ENCODE measurements around the gene CCL17.

The CCL17 gene

DNA sequence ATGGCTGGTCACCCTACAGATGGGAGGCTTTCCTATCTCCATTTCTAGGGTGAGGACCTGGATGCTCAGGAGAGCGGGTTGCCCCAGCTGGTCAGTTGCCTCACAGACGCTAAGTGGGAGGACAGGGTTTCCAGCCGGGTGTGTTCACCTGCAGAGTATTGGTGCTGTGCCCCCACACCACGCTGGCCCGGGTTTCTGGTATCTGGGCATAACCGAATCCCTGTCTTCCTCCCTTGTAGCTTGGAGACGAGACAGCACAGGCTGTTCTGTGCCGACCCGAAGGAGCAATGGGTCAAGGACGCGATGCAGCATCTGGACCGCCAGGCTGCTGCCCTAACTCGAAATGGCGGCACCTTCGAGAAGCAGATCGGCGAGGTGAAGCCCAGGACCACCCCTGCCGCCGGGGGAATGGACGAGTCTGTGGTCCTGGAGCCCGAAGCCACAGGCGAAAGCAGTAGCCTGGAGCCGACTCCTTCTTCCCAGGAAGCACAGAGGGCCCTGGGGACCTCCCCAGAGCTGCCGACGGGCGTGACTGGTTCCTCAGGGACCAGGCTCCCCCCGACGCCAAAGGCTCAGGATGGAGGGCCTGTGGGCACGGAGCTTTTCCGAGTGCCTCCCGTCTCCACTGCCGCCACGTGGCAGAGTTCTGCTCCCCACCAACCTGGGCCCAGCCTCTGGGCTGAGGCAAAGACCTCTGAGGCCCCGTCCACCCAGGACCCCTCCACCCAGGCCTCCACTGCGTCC lies 22.6 kb upstream of the CCL17 start:
- TF ChIP-seq, protein P1, sequence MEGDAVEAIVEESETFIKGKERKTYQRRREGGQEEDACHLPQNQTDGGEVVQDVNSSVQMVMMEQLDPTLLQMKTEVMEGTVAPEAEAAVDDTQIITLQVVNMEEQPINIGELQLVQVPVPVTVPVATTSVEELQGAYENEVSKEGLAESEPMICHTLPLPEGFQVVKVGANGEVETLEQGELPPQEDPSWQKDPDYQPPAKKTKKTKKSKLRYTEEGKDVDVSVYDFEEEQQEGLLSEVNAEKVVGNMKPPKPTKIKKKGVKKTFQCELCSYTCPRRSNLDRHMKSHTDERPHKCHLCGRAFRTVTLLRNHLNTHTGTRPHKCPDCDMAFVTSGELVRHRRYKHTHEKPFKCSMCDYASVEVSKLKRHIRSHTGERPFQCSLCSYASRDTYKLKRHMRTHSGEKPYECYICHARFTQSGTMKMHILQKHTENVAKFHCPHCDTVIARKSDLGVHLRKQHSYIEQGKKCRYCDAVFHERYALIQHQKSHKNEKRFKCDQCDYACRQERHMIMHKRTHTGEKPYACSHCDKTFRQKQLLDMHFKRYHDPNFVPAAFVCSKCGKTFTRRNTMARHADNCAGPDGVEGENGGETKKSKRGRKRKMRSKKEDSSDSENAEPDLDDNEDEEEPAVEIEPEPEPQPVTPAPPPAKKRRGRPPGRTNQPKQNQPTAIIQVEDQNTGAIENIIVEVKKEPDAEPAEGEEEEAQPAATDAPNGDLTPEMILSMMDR (IDR thresholded peaks at IDR 0.05; ENCODE audit: low read depth, low read length, poor library complexity, severe bottlenecking), result no peak
- TF ChIP-seq EZH2phosphoT487 (IDR thresholded peaks at IDR 0.05; ENCODE audit: borderline replicate concordance, low read length), result no peak
- H3K9me3 ChIP-seq (ENCODE audit: control insufficient read depth, insufficient read depth, low read length), result no peaks in the 10 kb centered on the region
- H3K27me3 ChIP-seq (ENCODE audit: control insufficient read depth, low read length), result peaks cover 36% of the 10 kb centered on the region
- H3K4me3 ChIP-seq (ENCODE audit: low read length), result no peak overlapping the region
- no peaks in the 10 kb centered on the region for H3K9me2 ChIP-seq (replicated peaks; ENCODE audit: control insufficient read depth, low read length)
- H3K27ac ChIP-seq (ENCODE audit: low read depth, low read length), result no peak overlapping the region
- no peaks in the 10 kb centered on the region for H3F3A ChIP-seq (ENCODE audit: control insufficient read depth, insufficient read depth)
- H3K4me1 ChIP-seq (ENCODE audit: control insufficient read depth, low read length), result peaks cover 17% of the 10 kb centered on the region
- H3K4me2 ChIP-seq (ENCODE audit: low read length), result no peak overlapping the region
- H3K36me3 ChIP-seq (ENCODE audit: control insufficient read depth, low read length), result no peaks in the 10 kb centered on the region
- no peaks in the 10 kb centered on the region for H3K79me2 ChIP-seq (ENCODE audit: control insufficient read depth, low read length)
- H4K20me1 ChIP-seq (ENCODE audit: control insufficient read depth, insufficient read depth, low read depth, low read length), result no peaks in the 10 kb centered on the region

DNA sequence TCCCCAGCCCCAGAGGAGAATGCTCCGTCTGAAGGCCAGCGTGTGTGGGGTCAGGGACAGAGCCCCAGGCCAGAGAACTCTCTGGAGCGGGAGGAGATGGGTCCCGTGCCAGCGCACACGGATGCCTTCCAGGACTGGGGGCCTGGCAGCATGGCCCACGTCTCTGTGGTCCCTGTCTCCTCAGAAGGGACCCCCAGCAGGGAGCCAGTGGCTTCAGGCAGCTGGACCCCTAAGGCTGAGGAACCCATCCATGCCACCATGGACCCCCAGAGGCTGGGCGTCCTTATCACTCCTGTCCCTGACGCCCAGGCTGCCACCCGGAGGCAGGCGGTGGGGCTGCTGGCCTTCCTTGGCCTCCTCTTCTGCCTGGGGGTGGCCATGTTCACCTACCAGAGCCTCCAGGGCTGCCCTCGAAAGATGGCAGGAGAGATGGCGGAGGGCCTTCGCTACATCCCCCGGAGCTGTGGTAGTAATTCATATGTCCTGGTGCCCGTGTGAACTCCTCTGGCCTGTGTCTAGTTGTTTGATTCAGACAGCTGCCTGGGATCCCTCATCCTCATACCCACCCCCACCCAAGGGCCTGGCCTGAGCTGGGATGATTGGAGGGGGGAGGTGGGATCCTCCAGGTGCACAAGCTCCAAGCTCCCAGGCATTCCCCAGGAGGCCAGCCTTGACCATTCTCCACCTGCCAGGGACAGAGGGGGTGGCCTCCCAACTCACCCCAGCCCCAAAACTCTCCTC lies 21.9 kb upstream of the CCL17 start:
- Histone ChIP-seq H3K9me3 (ENCODE audit: control insufficient read depth, insufficient read depth, low read length) (no peaks in the 10 kb centered on the region), H3K9me2 (replicated peaks; ENCODE audit: control insufficient read depth, low read length) (no peaks in the 10 kb centered on the region), H4K20me1 (ENCODE audit: control insufficient read depth, insufficient read depth, low read depth, low read length) (no peaks in the 10 kb centered on the region), H3K4me3 (ENCODE audit: low read length) (no peak overlapping the region), H3K36me3 (ENCODE audit: control insufficient read depth, low read length) (no peaks in the 10 kb centered on the region), H3K79me2 (ENCODE audit: control insufficient read depth, low read length) (no peaks in the 10 kb centered on the region), H3K4me2 (ENCODE audit: low read length) (no peak overlapping the region), H3F3A (ENCODE audit: control insufficient read depth, insufficient read depth) (no peaks in the 10 kb centered on the region), H3K27ac (ENCODE audit: low read depth, low read length) (no peak overlapping the region), H3K4me1 (ENCODE audit: control insufficient read depth, low read length) (peaks cover 10% of the 10 kb centered on the region), H3K27me3 (ENCODE audit: control insufficient read depth, low read length) (peaks cover 44% of the 10 kb centered on the region)
- TF ChIP-seq EZH2phosphoT487 (IDR thresholded peaks at IDR 0.05; ENCODE audit: borderline replicate concordance, low read length), result no peak
- TF ChIP-seq, protein P1 (IDR thresholded peaks at IDR 0.05; ENCODE audit: low read depth, low read length, poor library complexity, severe bottlenecking), result peak; percentile 8

DNA sequence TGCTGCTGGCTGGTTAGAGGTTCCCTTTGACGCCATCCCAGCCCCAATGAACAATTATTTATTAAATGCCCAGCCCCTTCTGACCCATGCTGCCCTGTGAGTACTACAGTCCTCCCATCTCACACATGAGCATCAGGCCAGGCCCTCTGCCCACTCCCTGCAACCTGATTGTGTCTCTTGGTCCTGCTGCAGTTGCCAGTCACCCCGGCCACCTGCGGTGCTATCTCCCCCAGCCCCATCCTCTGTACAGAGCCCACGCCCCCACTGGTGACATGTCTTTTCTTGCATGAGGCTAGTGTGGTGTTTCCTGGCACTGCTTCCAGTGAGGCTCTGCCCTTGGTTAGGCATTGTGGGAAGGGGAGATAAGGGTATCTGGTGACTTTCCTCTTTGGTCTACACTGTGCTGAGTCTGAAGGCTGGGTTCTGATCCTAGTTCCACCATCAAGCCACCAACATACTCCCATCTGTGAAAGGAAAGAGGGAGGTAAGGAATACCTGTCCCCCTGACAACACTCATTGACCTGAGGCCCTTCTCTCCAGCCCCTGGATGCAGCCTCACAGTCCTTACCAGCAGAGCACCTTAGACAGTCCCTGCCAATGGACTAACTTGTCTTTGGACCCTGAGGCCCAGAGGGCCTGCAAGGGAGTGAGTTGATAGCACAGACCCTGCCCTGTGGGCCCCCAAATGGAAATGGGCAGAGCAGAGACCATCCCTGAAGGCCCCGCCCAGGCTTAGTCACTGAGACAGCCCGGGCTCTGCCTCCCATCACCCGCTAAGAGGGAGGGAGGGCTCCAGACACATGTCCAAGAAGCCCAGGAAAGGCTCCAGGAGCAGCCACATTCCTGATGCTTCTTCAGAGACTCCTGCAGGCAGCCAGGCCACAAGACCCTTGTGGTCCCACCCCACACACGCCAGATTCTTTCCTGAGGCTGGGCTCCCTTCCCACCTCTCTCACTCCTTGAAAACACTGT lies 21.0 kb upstream of the CCL17 start:
- Histone ChIP-seq H3K4me2 (ENCODE audit: low read length) (no peak overlapping the region), H3F3A (ENCODE audit: control insufficient read depth, insufficient read depth) (no peaks in the 10 kb centered on the region), H3K4me1 (ENCODE audit: control insufficient read depth, low read length) (peaks cover 10% of the 10 kb centered on the region), H4K20me1 (ENCODE audit: control insufficient read depth, insufficient read depth, low read depth, low read length) (no peaks in the 10 kb centered on the region), H3K9me2 (replicated peaks; ENCODE audit: control insufficient read depth, low read length) (no peaks in the 10 kb centered on the region), H3K79me2 (ENCODE audit: control insufficient read depth, low read length) (no peaks in the 10 kb centered on the region), H3K27ac (ENCODE audit: low read depth, low read length) (no peak overlapping the region), H3K27me3 (ENCODE audit: control insufficient read depth, low read length) (peaks cover 52% of the 10 kb centered on the region), H3K4me3 (ENCODE audit: low read length) (no peak overlapping the region), H3K9me3 (ENCODE audit: control insufficient read depth, insufficient read depth, low read length) (no peaks in the 10 kb centered on the region), H3K36me3 (ENCODE audit: control insufficient read depth, low read length) (no peaks in the 10 kb centered on the region)
- TF ChIP-seq, protein P1 (IDR thresholded peaks at IDR 0.05; ENCODE audit: low read depth, low read length, poor library complexity, severe bottlenecking), result no peak
- no peak for TF ChIP-seq EZH2phosphoT487 (IDR thresholded peaks at IDR 0.05; ENCODE audit: borderline replicate concordance, low read length)
